MM.1S (cell line): ENCODE data around the gene ZNF708.
"Not testable (repeated sequence)": the region's sequence is repeated elsewhere in the genome, so short reads cannot be mapped to it uniquely, and the experiment has no call there.

Source experiments
- DNase-seq: peaks from one replicate; pipeline ENCODE4 v3.0.0-alpha.2; 2015
- H2AFZ ChIP-seq: fragments of 300-600 bp; sonication (generic); 2 replicates; pipeline ENCODE4 v1.6.0; 2016; ENCODE audit warnings: antibody characterized with exemption, low read length
- H3F3A ChIP-seq: fragments of 300-600 bp; sonication (generic); 2 replicates; pipeline ENCODE4 v1.6.1; 2016; ENCODE audit warnings: mild to moderate bottlenecking, antibody characterized with exemption, low read length, moderate library complexity, mixed read lengths; ENCODE audit not compliant: insufficient read depth
- H3K27ac ChIP-seq: fragments of 300-600 bp; sonication (generic); 2 replicates; pipeline ENCODE4 v1.5.1; 2016; ENCODE audit warnings: mild to moderate bottlenecking, low read length
- H3K27me3 ChIP-seq: fragments of 300-600 bp; sonication (generic); replicated peaks from 2 replicates; pipeline ENCODE4 v1.6.0; 2016; ENCODE audit warnings: low read length; ENCODE audit not compliant: insufficient read depth
- H3K36me3 ChIP-seq: fragments of 300-600 bp; sonication (generic); replicated peaks from 2 replicates; pipeline ENCODE4 v1.6.1; 2016; ENCODE audit warnings: mild to moderate bottlenecking, low read length, mixed read lengths; ENCODE audit not compliant: insufficient read depth
- H3K4me1 ChIP-seq: fragments of 300-600 bp; sonication (generic); 2 replicates; pipeline ENCODE4 v1.6.1; 2016; ENCODE audit warnings: low read length, mixed read lengths
- H3K4me2 ChIP-seq: fragments of 300-600 bp; sonication (generic); 2 replicates; pipeline ENCODE4 v1.6.0; 2016; ENCODE audit warnings: low read depth, low read length
- H3K4me3 ChIP-seq: fragments of 300-600 bp; sonication (generic); 2 replicates; pipeline ENCODE4 v1.5.1; 2016; ENCODE audit warnings: low read length, mixed read lengths
- H3K79me2 ChIP-seq: fragments of 300-600 bp; sonication (generic); 2 replicates; pipeline ENCODE4 v1.6.1; 2016; ENCODE audit warnings: mixed run types, low read length, mixed read lengths
- H3K9ac ChIP-seq: fragments of 300-600 bp; sonication (generic); 2 replicates; pipeline ENCODE4 v1.6.1; 2016; ENCODE audit warnings: low read length, mixed read lengths
- H3K9me2 ChIP-seq: fragments of 300-600 bp; sonication (generic); replicated peaks from 2 replicates; pipeline ENCODE4 v1.6.1; 2016; ENCODE audit warnings: mild to moderate bottlenecking, low read length, mixed read lengths; ENCODE audit not compliant: insufficient read depth
- H3K9me3 ChIP-seq: fragments of 300-600 bp; sonication (generic); replicated peaks from 2 replicates; pipeline ENCODE4 v1.6.1; 2016; ENCODE audit warnings: mild to moderate bottlenecking, low read length, mixed read lengths; ENCODE audit not compliant: insufficient read depth
- H4K20me1 ChIP-seq: fragments of 300-600 bp; sonication (generic); 2 replicates; pipeline ENCODE4 v1.6.1; 2016; ENCODE audit warnings: mild to moderate bottlenecking, low read length, moderate library complexity, mixed read lengths; ENCODE audit not compliant: insufficient read depth
- CTCF ChIP-seq: fragments of 300-600 bp; sonication (generic); IDR thresholded peaks from 2 replicates; pipeline ENCODE4 v1.5.1; 2016; ENCODE audit warnings: antibody characterized with exemption, low read length, mixed read lengths
- EZH2 ChIP-seq: fragments of 300-600 bp; sonication (generic); optimal IDR thresholded peaks from 2 replicates; pipeline ENCODE3; 2017; ENCODE audit warnings: low read depth, mild to moderate bottlenecking, antibody characterized with exemption, low read length, mixed read lengths
- EZH2phosphoT487 ChIP-seq: fragments of 300-600 bp; sonication (generic); IDR thresholded peaks from 2 replicates; pipeline ENCODE4 v1.6.1; 2018; ENCODE audit warnings: antibody characterized with exemption, low read length

ZNF708 gene

GRCh38 chr19:21308773-21309172 is 20.4 kb downstream of the ZNF708 start:
- no peak for DNase-seq
- Histone ChIP-seq H3K27ac (no peak overlapping the region), H3K27me3 (no peaks in the 10 kb centered on the region), H3K4me3 (no peak overlapping the region), H3F3A (no peaks in the 10 kb centered on the region), H3K36me3 (no peaks in the 10 kb centered on the region; the same call in 1 of the 2 replicates), H3K4me1 (no peaks in the 10 kb centered on the region), H3K9me3 (no peaks in the 10 kb centered on the region), H3K4me2 (no peak overlapping the region), H2AFZ (no peak overlapping the region), H3K9me2 (no peaks in the 10 kb centered on the region), H3K79me2 (no peaks in the 10 kb centered on the region), H4K20me1 (no peaks in the 10 kb centered on the region), H3K9ac (no peak overlapping the region)
- TF ChIP-seq EZH2 (no peak), CTCF (no peak), EZH2phosphoT487 (no peak)

DNA sequence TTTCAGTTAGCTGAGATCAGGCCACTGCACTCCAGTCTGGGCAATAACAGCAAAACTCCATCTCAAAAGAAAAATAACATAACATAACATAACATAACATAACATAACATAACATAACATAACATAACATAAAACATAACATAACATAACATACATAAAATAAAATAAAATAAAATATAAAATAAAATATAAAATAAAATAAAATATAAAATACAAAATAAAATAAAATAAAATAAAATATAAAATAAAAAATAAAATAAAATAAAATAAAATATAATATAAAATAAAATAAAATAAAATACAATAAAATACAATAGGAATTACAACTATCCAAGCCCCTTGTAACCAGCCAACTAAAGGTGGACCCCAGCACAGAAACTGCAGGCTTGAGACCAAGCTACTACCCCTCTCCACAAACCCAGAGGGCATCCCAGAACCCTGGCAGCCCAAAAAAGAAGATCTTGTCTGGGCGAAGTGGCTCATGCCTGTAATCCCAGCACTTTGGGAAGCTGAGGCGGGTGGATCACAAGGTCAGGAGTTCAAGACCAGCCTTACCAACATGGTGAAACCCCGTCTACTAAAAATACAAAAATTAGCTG is 22.2 kb downstream of the ZNF708 start:
- not testable (repeated sequence) for H3K9me3 ChIP-seq, H3F3A ChIP-seq

GRCh38 chr19:21293768-21294167 is 35.4 kb downstream of the ZNF708 start:
- not testable (repeated sequence) for H3K4me2 ChIP-seq, DNase-seq, H3K4me3 ChIP-seq, H3F3A ChIP-seq, H3K27me3 ChIP-seq, H3K9me2 ChIP-seq, H3K79me2 ChIP-seq, H4K20me1 ChIP-seq, H3K4me1 ChIP-seq, H2AFZ ChIP-seq, H3K36me3 ChIP-seq, H3K9ac ChIP-seq, H3K9me3 ChIP-seq, H3K27ac ChIP-seq

More for the DNA sequence above, 22.2 kb downstream of the ZNF708 start:
- not testable (repeated sequence) for H3K27ac ChIP-seq, H3K4me1 ChIP-seq, H3K9ac ChIP-seq, DNase-seq, H3K9me2 ChIP-seq, H3K27me3 ChIP-seq, H3K4me3 ChIP-seq, H3K4me2 ChIP-seq, H2AFZ ChIP-seq, H3K79me2 ChIP-seq, H4K20me1 ChIP-seq, H3K36me3 ChIP-seq

DNA sequence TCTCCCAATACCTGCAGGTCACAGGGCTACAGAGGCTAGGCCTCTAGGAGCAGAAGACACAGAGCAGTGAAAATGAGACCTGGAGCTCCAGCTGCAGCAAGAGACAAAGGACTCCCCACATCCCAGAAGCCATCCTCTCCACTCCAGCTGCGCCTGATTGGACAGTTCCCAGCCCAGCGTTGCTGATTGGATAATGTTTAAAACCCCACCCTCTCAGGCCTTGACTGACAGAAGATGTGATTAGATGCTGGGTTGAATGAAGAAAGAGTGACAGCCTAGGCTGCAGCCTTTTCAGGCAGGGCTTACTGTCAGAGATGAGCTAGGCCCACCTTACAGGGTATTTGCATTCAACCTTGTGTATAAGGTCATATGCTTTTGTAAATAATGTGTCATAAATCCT is 59.4 kb downstream of the ZNF708 start:
- Histone ChIP-seq H3K4me3 (no peak overlapping the region), H4K20me1 (no peaks in the 10 kb centered on the region), H3K4me2 (no peak overlapping the region), H3F3A (no peaks in the 10 kb centered on the region), H3K36me3 (no peaks in the 10 kb centered on the region), H3K79me2 (no peaks in the 10 kb centered on the region), H3K9ac (no peak overlapping the region), H3K9me3 (no peaks in the 10 kb centered on the region), H3K27ac (no peak overlapping the region), H2AFZ (no peak overlapping the region), H3K27me3 (no peaks in the 10 kb centered on the region), H3K4me1 (no peaks in the 10 kb centered on the region), H3K9me2 (no peaks in the 10 kb centered on the region)
- TF ChIP-seq CTCF = no peak
- no peak for TF ChIP-seq EZH2phosphoT487
- no peak for TF ChIP-seq EZH2
- DNase-seq = no peak
